HCT116 (cell line): ENCODE measurements around the gene IFITM5. TPM values are rescaled to one million over a fixed set of nuclear protein-coding genes. Genes with fewer than 3 reads are reported as not detected.

ENCODE experiments used
- ATAC-seq: fragments of 200-7000 bp; cut with Tn5 transposase; 2 replicates; pipeline ENCODE4 v1.9.1; 2020; ENCODE audit warnings: mild to moderate bottlenecking, moderate library complexity
- BruUV-seq: library from RNA; stranded (reverse); fragments of 400-500 nt; replicated peaks from 2 replicates; lab custom pipeline; 2021; lab: Mats Ljungman, UMichigan
- CTCF ChIA-PET: fragments of 300-600 bp; sonication (Branson Sonifier 250); formaldehyde crosslinking; loops from one replicate; lab custom pipeline; 2021; ENCODE audit warnings: antibody characterized with exemption; lab: Charles Lee
- POLR2A ChIA-PET: fragments of 300-600, 350-600 bp; sonication (Branson Sonifier 250); formaldehyde crosslinking; loops from one replicate; lab custom pipeline; 2021; ENCODE audit warnings: antibody characterized with exemption; lab: Charles Lee
- RAD21 ChIA-PET, 2 experiments: fragments of 300-600 bp; sonication (Branson Sonifier 250); formaldehyde crosslinking; loops; one replicate each; lab custom pipeline; 2023; ENCODE audit warnings: low total read pairs in 2 of 2; ENCODE audit not compliant: uncharacterized antibody in 2 of 2, unreplicated experiment in 2 of 2, low non-redundant PET in 1 of 2; lab: Charles Lee
- DNase-seq: peaks from one replicate; pipeline ENCODE4 v3.0.0-alpha.2; 2010; ENCODE audit warnings: low read depth, low spot score
- H2AFZ ChIP-seq: fragments of 200-600 bp; shearing (Covaris generic), sonication (generic); 2 replicates; pipeline ENCODE4 v1.6.1; 2017; ENCODE audit warnings: low read depth, mixed run types, mixed read lengths, antibody characterized with exemption, low read length; ENCODE audit not compliant: poor library complexity, severe bottlenecking
- H3K27ac ChIP-seq: 2 replicates; pipeline ENCODE4 v1.5.1; 2012; ENCODE audit warnings: low read depth, low read length
- H3K27me3 ChIP-seq: fragments of 200-600 bp; sonication (generic); 2 replicates; pipeline ENCODE4 v1.6.1; 2016; ENCODE audit warnings: mixed run types, low read length, mixed read lengths; ENCODE audit not compliant: insufficient read depth
- H3K36me3 ChIP-seq, 2 experiments: fragments of 200-500 bp in 1 of 2; fragments of 200-600 bp in 1 of 2; sonication (Bioruptor generic) in 1 of 2; sonication (generic) in 1 of 2; 2 replicates each; pipeline versions ENCODE4 v1.5.1 to v1.6.1; 2014 to 2016; ENCODE audit warnings: low read length in 2 of 2, inconsistent platforms in 1 of 2, mixed read lengths in 1 of 2, mixed run types in 1 of 2; ENCODE audit not compliant: insufficient read depth in 2 of 2, control insufficient read depth in 1 of 2
- H3K4me1 ChIP-seq, 2 experiments: fragments of 200-600 bp in 1 of 2; sonication (generic) in 1 of 2; 2 replicates each; pipeline versions ENCODE4 v1.5.1 to v1.6.1; 2012 to 2017; ENCODE audit warnings: low read length in 2 of 2, inconsistent platforms in 1 of 2, mild to moderate bottlenecking in 1 of 2, mixed read lengths in 1 of 2, mixed run types in 1 of 2, moderate library complexity in 1 of 2; ENCODE audit not compliant: insufficient read depth in 2 of 2, control insufficient read depth in 1 of 2
- H3K4me2 ChIP-seq: fragments of 200-600 bp; sonication (generic); 2 replicates; pipeline ENCODE4 v1.6.1; 2017; ENCODE audit warnings: mixed run types, low read length, mixed read lengths
- H3K4me3 ChIP-seq, 2 experiments: fragments of 200-600 bp in 1 of 2; sonication (generic) in 1 of 2; replicated peaks in 1 of 2; 2 replicates each; pipeline ENCODE4 v1.5.1; 2011 to 2016; ENCODE audit warnings: low read length in 2 of 2, control low read depth in 1 of 2, low read depth in 1 of 2, mild to moderate bottlenecking in 1 of 2, mixed read lengths in 1 of 2, mixed run types in 1 of 2
- H3K79me2 ChIP-seq: fragments of 200-600 bp; sonication (generic); 2 replicates; pipeline ENCODE4 v1.6.1; 2017; ENCODE audit warnings: mild to moderate bottlenecking, mixed run types, low read length, moderate library complexity, mixed read lengths; ENCODE audit not compliant: insufficient read depth
- H3K9ac ChIP-seq: fragments of 200-600 bp; sonication (generic); 2 replicates; pipeline ENCODE4 v1.6.1; 2016; ENCODE audit warnings: low read length, mixed read lengths
- H3K9me2 ChIP-seq: fragments of 200-600 bp; sonication (generic), shearing (Covaris generic); 2 replicates; pipeline ENCODE4 v1.6.1; 2017; ENCODE audit warnings: mixed run types, mild to moderate bottlenecking, moderate library complexity; ENCODE audit not compliant: insufficient read depth
- H3K9me3 ChIP-seq, 2 experiments: fragments of 200-500 bp in 1 of 2; fragments of 200-600 bp in 1 of 2; sonication (Bioruptor generic) in 1 of 2; sonication (generic) in 1 of 2; 2 replicates each; pipeline ENCODE4 v1.6.1; 2014 to 2017; ENCODE audit warnings: low read length in 2 of 2, mixed read lengths in 2 of 2, inconsistent platforms in 1 of 2, low read depth in 1 of 2, mild to moderate bottlenecking in 1 of 2, mixed run types in 1 of 2, moderate library complexity in 1 of 2; ENCODE audit not compliant: control insufficient read depth in 1 of 2, insufficient read depth in 1 of 2
- H4K20me1 ChIP-seq: fragments of 200-600 bp; sonication (generic), shearing (Covaris generic); 2 replicates; pipeline ENCODE4 v1.6.1; 2017; ENCODE audit warnings: mixed run types, mild to moderate bottlenecking, moderate library complexity; ENCODE audit not compliant: insufficient read depth
- ATF3 ChIP-seq: IDR thresholded peaks from 2 replicates; pipeline ENCODE4 v1.6.1; 2012
- CEBPB ChIP-seq: IDR thresholded peaks from 2 replicates; pipeline ENCODE4 v1.6.1; 2012; ENCODE audit warnings: low read depth
- EGR1 ChIP-seq: IDR thresholded peaks from 2 replicates; pipeline ENCODE4 v1.6.1; 2012; ENCODE audit warnings: low read depth
- ELF1 ChIP-seq: IDR thresholded peaks from 2 replicates; pipeline ENCODE4 v1.6.1; 2012; ENCODE audit warnings: low read depth, borderline replicate concordance
- EZH2 ChIP-seq: fragments of 200-600 bp; sonication (generic); IDR thresholded peaks from 2 replicates; pipeline ENCODE4 v1.6.1; 2017; ENCODE audit warnings: antibody characterized with exemption, mixed run types
- FOSL1 ChIP-seq: IDR thresholded peaks from 2 replicates; pipeline ENCODE4 v1.6.1; 2012; ENCODE audit warnings: low read depth
- JUND ChIP-seq: IDR thresholded peaks from 2 replicates; pipeline ENCODE4 v1.6.1; 2012
- MAX ChIP-seq: IDR thresholded peaks from 2 replicates; pipeline ENCODE4 v1.6.1; 2012
- POLR2A ChIP-seq: IDR thresholded peaks from 2 replicates; pipeline ENCODE4 v1.7.0; 2011; ENCODE audit warnings: borderline replicate concordance; ENCODE audit not compliant: insufficient read depth, insufficient read length; ENCODE audit errors: extremely low read depth
- POLR2AphosphoS5 ChIP-seq: IDR thresholded peaks from 2 replicates; pipeline ENCODE4 v1.6.1; 2011; ENCODE audit warnings: mild to moderate bottlenecking, low read depth, low read length, moderate library complexity
- RAD21 ChIP-seq: IDR thresholded peaks from 2 replicates; pipeline ENCODE4 v1.6.1; 2012; ENCODE audit warnings: low read depth, mild to moderate bottlenecking
- SIN3A ChIP-seq: IDR thresholded peaks from 2 replicates; pipeline ENCODE4 v1.6.1; 2012; ENCODE audit warnings: low read depth
- SP1 ChIP-seq: IDR thresholded peaks from 2 replicates; pipeline ENCODE4 v1.6.1; 2012; ENCODE audit warnings: low read depth
- SRF ChIP-seq: IDR thresholded peaks from 2 replicates; pipeline ENCODE4 v1.6.1; 2012; ENCODE audit warnings: low read depth
- TCF7L2 ChIP-seq: IDR thresholded peaks from 2 replicates; pipeline ENCODE4 v1.7.0; 2011; ENCODE audit warnings: borderline replicate concordance, inconsistent platforms; ENCODE audit not compliant: insufficient read depth, insufficient read length; ENCODE audit errors: extremely low read depth
- YY1 ChIP-seq: IDR thresholded peaks from 2 replicates; pipeline ENCODE4 v1.6.1; 2011; ENCODE audit warnings: low read length, low read depth, moderate library complexity, mild to moderate bottlenecking; ENCODE audit not compliant: insufficient replicate concordance; ENCODE audit errors: extremely low read depth
- ZBTB33 ChIP-seq: IDR thresholded peaks from 2 replicates; pipeline ENCODE4 v1.6.1; 2011; ENCODE audit warnings: mild to moderate bottlenecking, low read length, moderate library complexity; ENCODE audit not compliant: insufficient replicate concordance; ENCODE audit errors: extremely low read depth
- ZFX ChIP-seq: fragments of 450-650 bp; IDR thresholded peaks from 2 replicates; pipeline ENCODE4 v1.6.1; 2017
- ZNF274 ChIP-seq: fragments of 200-500 bp; sonication (Bioruptor generic); IDR thresholded peaks from 2 replicates; pipeline ENCODE4 v1.6.1; 2014; ENCODE audit warnings: mild to moderate bottlenecking, low read depth, low read length, inconsistent platforms
- intact Hi-C: fragments of 100-400 bp; cut with micrococcal nuclease; formaldehyde crosslinking; loops from 2 replicates; pipeline ENCODE4 v1.10.0; 2022
- total RNA-seq: library from RNA; stranded (reverse); gene quantifications from one replicate; pipeline ENCODE4 v1.2.1, GENCODE V29; 2021; ENCODE audit not compliant: unreplicated experiment
- TF ChIP-seq, protein P1 (sequence below), 3 experiments: fragments of 200-600 bp in 1 of 3; sonication (generic) in 1 of 3; IDR thresholded peaks in 2 of 3; conservative IDR thresholded peaks in 1 of 3; 2 replicates each; pipeline ENCODE4 v1.5.1; 2012 to 2017; ENCODE audit warnings: low read depth in 2 of 3, low read length in 2 of 3, antibody characterized with exemption in 1 of 3, borderline replicate concordance in 1 of 3, control low read depth in 1 of 3, mild to moderate bottlenecking in 1 of 3, mixed read lengths in 1 of 3, mixed run types in 1 of 3, moderate library complexity in 1 of 3; ENCODE audit not compliant: insufficient read depth in 1 of 3

Gene IFITM5
- total RNA-seq, 1 experiment from 2014 or later, result not detected

DNA sequence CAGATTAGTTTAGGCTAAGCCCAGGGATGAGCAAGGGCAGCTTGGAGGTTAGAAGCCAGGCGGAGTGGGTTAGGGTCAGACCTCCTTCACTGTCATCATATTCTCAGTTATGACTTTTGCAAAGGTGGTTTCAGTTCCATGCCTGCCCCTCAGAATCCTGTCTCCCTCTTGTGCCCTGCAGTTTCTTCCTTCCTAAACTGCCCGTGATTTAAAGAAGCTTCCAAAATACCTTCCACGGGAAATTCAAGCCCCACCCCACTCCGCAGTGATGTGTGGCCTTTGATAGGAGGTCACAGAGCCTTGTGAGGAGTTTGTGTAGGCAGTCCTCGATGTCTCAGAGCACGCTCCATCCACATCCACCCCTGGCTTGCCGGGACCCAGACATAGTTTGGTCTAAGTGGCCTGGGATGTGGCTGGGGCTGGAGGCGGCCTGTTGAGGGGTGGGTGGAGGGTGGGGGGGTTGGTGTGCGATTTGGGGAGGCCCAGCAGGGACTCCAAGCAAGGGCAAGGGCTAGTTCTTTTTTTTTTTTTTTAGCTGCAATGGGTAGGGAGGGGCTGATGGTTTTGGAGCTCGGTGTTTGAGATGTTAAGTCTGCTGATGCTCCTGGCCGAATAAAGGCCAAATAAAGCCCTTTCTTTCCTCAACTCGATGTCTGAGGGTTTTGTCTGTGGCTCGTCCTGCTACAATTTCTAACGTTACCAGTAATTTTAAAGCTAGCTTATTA is 12.9 kb upstream of the IFITM5 start:
- no TSS peak for BruUV-seq

More for the DNA sequence above, 12.9 kb upstream of the IFITM5 start:
- Histone ChIP-seq H3K27ac (no peak overlapping the region), H3K27me3 (no peaks in the 10 kb centered on the region), H3K4me2 (no peak overlapping the region), H4K20me1 (no peaks in the 10 kb centered on the region), H3K9me2 (no peaks in the 10 kb centered on the region), H3K9ac (no peak overlapping the region), H3K36me3 (no peaks in the 10 kb centered on the region), H3K9me3 (no peaks in the 10 kb centered on the region), H3K4me3 (no peak overlapping the region), H3K4me1 (peaks cover 23 to 28% of the 10 kb centered on the region in 2 experiments), H2AFZ (no peak overlapping the region), H3K79me2 (no peaks in the 10 kb centered on the region)
- RAD21 ChIA-PET, result no interaction called here
- DNase-seq (no peak), ATAC-seq (no peak)
- TF ChIP-seq FOSL1 (no peak), MAX (no peak), POLR2AphosphoS5 (no peak), POLR2A (no peak), YY1 (no peak), SRF (no peak), ZFX (no peak), ZNF274 (no peak), RAD21 (no peak), EZH2 (no peak), SIN3A (no peak), ATF3 (no peak), SP1 (no peak), ELF1 (no peak), ZBTB33 (no peak), EGR1 (no peak), CEBPB (no peak), JUND (no peak), TCF7L2 (no peak)
- TF ChIP-seq, protein P1, sequence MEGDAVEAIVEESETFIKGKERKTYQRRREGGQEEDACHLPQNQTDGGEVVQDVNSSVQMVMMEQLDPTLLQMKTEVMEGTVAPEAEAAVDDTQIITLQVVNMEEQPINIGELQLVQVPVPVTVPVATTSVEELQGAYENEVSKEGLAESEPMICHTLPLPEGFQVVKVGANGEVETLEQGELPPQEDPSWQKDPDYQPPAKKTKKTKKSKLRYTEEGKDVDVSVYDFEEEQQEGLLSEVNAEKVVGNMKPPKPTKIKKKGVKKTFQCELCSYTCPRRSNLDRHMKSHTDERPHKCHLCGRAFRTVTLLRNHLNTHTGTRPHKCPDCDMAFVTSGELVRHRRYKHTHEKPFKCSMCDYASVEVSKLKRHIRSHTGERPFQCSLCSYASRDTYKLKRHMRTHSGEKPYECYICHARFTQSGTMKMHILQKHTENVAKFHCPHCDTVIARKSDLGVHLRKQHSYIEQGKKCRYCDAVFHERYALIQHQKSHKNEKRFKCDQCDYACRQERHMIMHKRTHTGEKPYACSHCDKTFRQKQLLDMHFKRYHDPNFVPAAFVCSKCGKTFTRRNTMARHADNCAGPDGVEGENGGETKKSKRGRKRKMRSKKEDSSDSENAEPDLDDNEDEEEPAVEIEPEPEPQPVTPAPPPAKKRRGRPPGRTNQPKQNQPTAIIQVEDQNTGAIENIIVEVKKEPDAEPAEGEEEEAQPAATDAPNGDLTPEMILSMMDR (IDR thresholded peaks at IDR 0.05 in 2 of 3, conservative IDR thresholded peaks at IDR 0.05 in 1 of 3; ENCODE audit: borderline replicate concordance in 1 of 3, insufficient read depth in 1 of 3, low read depth in 2 of 3, low read length in 2 of 3), result no peak
- intact Hi-C loops, result no loop called here
- CTCF ChIA-PET, result interaction anchor here (1.1 to 2.1 kb wide), 3 partner anchors 27 to 136 kb away, joined by 5 to 6 read pairs (median 5); no protein-coding TSS in a partner anchor
- POLR2A ChIA-PET, result no interaction called here
